K562 (cell line): ENCODE results near the gene LSR. TPM values are rescaled to one million over a fixed set of nuclear protein-coding genes. Genes with fewer than 3 reads are reported as not detected.

Source experiments
- CREB1 ChIP-seq, 2 experiments: sonication (generic) in 1 of 2; formaldehyde crosslinking in 1 of 2; IDR thresholded peaks; 2 replicates each; pipeline versions ENCODE4 v1.6.1 to v1.8.0; 2012 to 2022; ENCODE audit warnings: inconsistent platforms in 1 of 2, mild to moderate bottlenecking in 1 of 2, missing genetic modification reagents in 1 of 2, moderate library complexity in 1 of 2
- GATAD2A ChIP-seq: fragments of 450-650 bp; IDR thresholded peaks from 2 replicates; pipeline ENCODE4 v1.6.1; 2017
- NFE2L1 ChIP-seq: fragments of 450-650 bp; IDR thresholded peaks from 2 replicates; pipeline ENCODE4 v1.6.1; 2016; ENCODE audit warnings: missing genetic modification characterization, low read depth, mild to moderate bottlenecking, missing compliant biosample characterization, moderate library complexity, borderline replicate concordance
- ZBTB7A ChIP-seq: IDR thresholded peaks from 2 replicates; pipeline ENCODE4 v1.6.1; 2011; ENCODE audit warnings: low read depth, mild to moderate bottlenecking, low read length, moderate library complexity, borderline replicate concordance; ENCODE audit not compliant: control insufficient read depth
- ZNF212 ChIP-seq: fragments of 450-650 bp; formaldehyde crosslinking; IDR thresholded peaks from 2 replicates; pipeline ENCODE4 v1.4.0; 2020; ENCODE audit warnings: mild to moderate bottlenecking
- polyA plus RNA-seq, 8 experiments: library from polyadenylated mRNA; depleted of rRNA in 4 of 8; stranded (reverse) in 5 of 8; unstranded in 3 of 8; fragments of >200 nt; fragmentation: Nextera tagmentation in 2 of 8; fragmentation: Illumina TruSeq in 1 of 8; extraction: Ambion mirVana in 2 of 8; extraction: Trizol in 1 of 8; gene quantifications; 2 replicates each; pipeline versions ENCODE4 v1.2.1 to v1.2.3, GENCODE V29; 2011 to 2014; ENCODE audit warnings: inconsistent platforms in 1 of 8, missing spikeins in 1 of 8
- total RNA-seq, 7 experiments: library from RNA; depleted of rRNA in 6 of 7; stranded (reverse); fragments of >200 nt in 6 of 7; fragmentation: Illumina TruSeq in 2 of 7; extraction: Trizol in 2 of 7; gene quantifications; 2 replicates each; pipeline versions ENCODE4 v1.2.1 to v1.2.3, GENCODE V29; 2011 to 2021; ENCODE audit warnings: low replicate concordance in 1 of 7
- TF ChIP-seq, protein P1 (sequence below), 2 experiments: fragments of 200-800 bp in 1 of 2; sonication (Bioruptor generic) in 1 of 2; sonication (generic) in 1 of 2; formaldehyde crosslinking in 1 of 2; IDR thresholded peaks in 1 of 2; conservative IDR thresholded peaks in 1 of 2; 2 replicates each; pipeline versions ENCODE4 v1.5.0 to v1.6.1; 2016 to 2020; ENCODE audit warnings: missing compliant biosample characterization in 1 of 2, missing genetic modification characterization in 1 of 2, missing genetic modification reagents in 1 of 2
- TF ChIP-seq, protein P2 (sequence below): fragments of 250-450 bp; sonication (Bioruptor Pico); IDR thresholded peaks from 2 replicates; pipeline ENCODE4 v1.4.0; 2020; ENCODE audit warnings: mild to moderate bottlenecking, moderate library complexity, borderline replicate concordance

LSR gene
- total and polyA plus RNA-seq, 9 of the 15 experiments (the other 6 are each of a cell fraction or from before 2014, with no cell fraction given), result 0.44 to 87.9 (median 28.0) TPM

DNA sequence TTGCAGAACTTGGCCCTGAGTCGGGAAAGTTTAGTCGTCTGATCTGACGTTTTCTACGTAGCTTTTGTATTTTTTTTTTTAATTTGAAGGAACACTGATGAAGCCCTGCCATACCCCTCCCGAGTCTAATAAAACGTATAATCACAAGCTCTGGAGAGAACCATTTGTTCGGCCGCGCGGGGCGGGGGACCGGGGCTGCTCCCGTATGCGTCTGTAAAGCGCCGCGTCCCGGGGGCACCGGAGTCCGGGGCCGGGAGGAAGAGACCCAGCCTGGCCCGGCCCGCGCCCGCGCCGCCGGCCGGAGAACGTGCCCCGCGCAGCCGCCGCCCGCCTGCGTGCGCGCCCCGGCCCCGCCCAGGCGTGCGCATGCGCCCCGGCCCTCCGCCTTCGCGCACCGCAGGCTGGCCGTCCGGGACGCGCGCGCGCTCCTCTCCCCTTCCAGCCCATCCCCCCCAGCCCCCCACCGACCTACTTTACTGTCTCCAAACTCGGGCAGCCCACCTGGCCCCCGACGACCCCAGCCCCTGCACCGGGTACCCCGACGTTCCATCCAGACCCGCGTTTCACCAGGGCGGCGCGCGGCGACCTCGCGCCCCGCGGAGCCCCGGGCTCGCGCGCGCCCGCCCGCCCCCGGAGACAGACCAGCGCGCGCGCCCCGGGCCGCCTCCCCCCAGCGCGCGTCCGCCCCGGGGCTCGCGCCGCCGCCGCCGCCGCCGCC, 19.2 kb downstream of the LSR start (continued):
- TF ChIP-seq CREB1 (IDR thresholded peaks at IDR 0.05) (no peak), CREB1 (CRISPR knock-in tag; IDR thresholded peaks at IDR 0.05) (no peak), ZBTB7A (peak; percentile 98), NFE2L1 (no peak), ZNF212 (CRISPR knock-in tag) (no peak), GATAD2A (no peak)
- TF ChIP-seq, protein P1, sequence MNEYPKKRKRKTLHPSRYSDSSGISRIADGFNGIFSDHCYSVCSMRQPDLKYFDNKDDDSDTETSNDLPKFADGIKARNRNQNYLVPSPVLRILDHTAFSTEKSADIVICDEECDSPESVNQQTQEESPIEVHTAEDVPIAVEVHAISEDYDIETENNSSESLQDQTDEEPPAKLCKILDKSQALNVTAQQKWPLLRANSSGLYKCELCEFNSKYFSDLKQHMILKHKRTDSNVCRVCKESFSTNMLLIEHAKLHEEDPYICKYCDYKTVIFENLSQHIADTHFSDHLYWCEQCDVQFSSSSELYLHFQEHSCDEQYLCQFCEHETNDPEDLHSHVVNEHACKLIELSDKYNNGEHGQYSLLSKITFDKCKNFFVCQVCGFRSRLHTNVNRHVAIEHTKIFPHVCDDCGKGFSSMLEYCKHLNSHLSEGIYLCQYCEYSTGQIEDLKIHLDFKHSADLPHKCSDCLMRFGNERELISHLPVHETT (CRISPR knock-in tag; conservative IDR thresholded peaks at IDR 0.05 in 1 of 2, IDR thresholded peaks at IDR 0.05 in 1 of 2), result peak in 1 of 2 experiments; percentile 93; a peak in 2 of 4 replicates
- TF ChIP-seq, protein P2, sequence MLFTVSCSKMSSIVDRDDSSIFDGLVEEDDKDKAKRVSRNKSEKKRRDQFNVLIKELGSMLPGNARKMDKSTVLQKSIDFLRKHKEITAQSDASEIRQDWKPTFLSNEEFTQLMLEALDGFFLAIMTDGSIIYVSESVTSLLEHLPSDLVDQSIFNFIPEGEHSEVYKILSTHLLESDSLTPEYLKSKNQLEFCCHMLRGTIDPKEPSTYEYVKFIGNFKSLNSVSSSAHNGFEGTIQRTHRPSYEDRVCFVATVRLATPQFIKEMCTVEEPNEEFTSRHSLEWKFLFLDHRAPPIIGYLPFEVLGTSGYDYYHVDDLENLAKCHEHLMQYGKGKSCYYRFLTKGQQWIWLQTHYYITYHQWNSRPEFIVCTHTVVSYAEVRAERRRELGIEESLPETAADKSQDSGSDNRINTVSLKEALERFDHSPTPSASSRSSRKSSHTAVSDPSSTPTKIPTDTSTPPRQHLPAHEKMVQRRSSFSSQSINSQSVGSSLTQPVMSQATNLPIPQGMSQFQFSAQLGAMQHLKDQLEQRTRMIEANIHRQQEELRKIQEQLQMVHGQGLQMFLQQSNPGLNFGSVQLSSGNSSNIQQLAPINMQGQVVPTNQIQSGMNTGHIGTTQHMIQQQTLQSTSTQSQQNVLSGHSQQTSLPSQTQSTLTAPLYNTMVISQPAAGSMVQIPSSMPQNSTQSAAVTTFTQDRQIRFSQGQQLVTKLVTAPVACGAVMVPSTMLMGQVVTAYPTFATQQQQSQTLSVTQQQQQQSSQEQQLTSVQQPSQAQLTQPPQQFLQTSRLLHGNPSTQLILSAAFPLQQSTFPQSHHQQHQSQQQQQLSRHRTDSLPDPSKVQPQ (CRISPR knock-in tag), result no peak
